DOHH2 (cell line): ENCODE measurements around the gene LRRC10.

Source experiments
- H3F3A ChIP-seq: fragments of 200-600 bp; sonication (generic), shearing (Covaris generic); 2 replicates; pipeline ENCODE4 v1.6.0; 2016; ENCODE audit warnings: antibody characterized with exemption, mild to moderate bottlenecking; ENCODE audit not compliant: control insufficient read depth, insufficient read depth
- H3K27ac ChIP-seq: fragments of 200-600 bp; sonication (generic); 2 replicates; pipeline ENCODE4 v1.5.1; 2014; ENCODE audit warnings: low read depth, mild to moderate bottlenecking, low read length, moderate library complexity
- H3K27me3 ChIP-seq: fragments of 200-600 bp; sonication (generic); 2 replicates; pipeline ENCODE4 v1.6.1; 2014; ENCODE audit warnings: mild to moderate bottlenecking, low read length, mixed read lengths; ENCODE audit not compliant: control insufficient read depth
- H3K36me3 ChIP-seq: fragments of 200-600 bp; sonication (generic); 2 replicates; pipeline ENCODE4 v1.6.1; 2014; ENCODE audit warnings: mild to moderate bottlenecking, low read length, moderate library complexity, mixed read lengths; ENCODE audit not compliant: control insufficient read depth
- H3K4me1 ChIP-seq: fragments of 200-600 bp; sonication (generic); 2 replicates; pipeline ENCODE4 v1.6.1; 2014; ENCODE audit warnings: mild to moderate bottlenecking, low read length, mixed read lengths; ENCODE audit not compliant: control insufficient read depth
- H3K4me2 ChIP-seq: fragments of 200-600 bp; sonication (generic); 2 replicates; pipeline ENCODE4 v1.6.0; 2014; ENCODE audit warnings: mild to moderate bottlenecking, low read length, moderate library complexity
- H3K4me3 ChIP-seq: fragments of 200-600 bp; sonication (generic); 2 replicates; pipeline ENCODE4 v1.5.1; 2014; ENCODE audit warnings: mild to moderate bottlenecking, low read length, mixed read lengths
- H3K79me2 ChIP-seq: fragments of 200-600 bp; sonication (generic); 2 replicates; pipeline ENCODE4 v1.6.1; 2014; ENCODE audit warnings: mild to moderate bottlenecking, low read length, mixed read lengths; ENCODE audit not compliant: control insufficient read depth
- H3K9me2 ChIP-seq: fragments of 200-600 bp; sonication (generic); replicated peaks from 2 replicates; pipeline ENCODE4 v1.6.1; 2014; ENCODE audit warnings: mild to moderate bottlenecking, low read length, mixed read lengths; ENCODE audit not compliant: control insufficient read depth
- H3K9me3 ChIP-seq: fragments of 200-600 bp; sonication (generic); 2 replicates; pipeline ENCODE4 v1.6.1; 2014; ENCODE audit warnings: antibody characterized with exemption, low read length, mixed read lengths; ENCODE audit not compliant: control insufficient read depth, insufficient read depth
- H4K20me1 ChIP-seq: fragments of 200-600 bp; sonication (generic); 2 replicates; pipeline ENCODE4 v1.6.0; 2014; ENCODE audit warnings: low read depth, mild to moderate bottlenecking, antibody characterized with exemption, low read length, moderate library complexity; ENCODE audit not compliant: control insufficient read depth, insufficient read depth
- EZH2phosphoT487 ChIP-seq: fragments of 200-600 bp; sonication (generic); IDR thresholded peaks from 2 replicates; pipeline ENCODE4 v1.6.1; 2017; ENCODE audit warnings: borderline replicate concordance, mild to moderate bottlenecking, antibody characterized with exemption, low read length, moderate library complexity, mixed read lengths
- TF ChIP-seq, protein P1 (sequence below): fragments of 200-600 bp; sonication (generic); IDR thresholded peaks from one replicate; pipeline ENCODE4 v1.5.1; 2014; ENCODE audit warnings: antibody characterized with exemption, mild to moderate bottlenecking, low read depth, low read length; ENCODE audit not compliant: poor library complexity, severe bottlenecking

LRRC10 gene

DNA sequence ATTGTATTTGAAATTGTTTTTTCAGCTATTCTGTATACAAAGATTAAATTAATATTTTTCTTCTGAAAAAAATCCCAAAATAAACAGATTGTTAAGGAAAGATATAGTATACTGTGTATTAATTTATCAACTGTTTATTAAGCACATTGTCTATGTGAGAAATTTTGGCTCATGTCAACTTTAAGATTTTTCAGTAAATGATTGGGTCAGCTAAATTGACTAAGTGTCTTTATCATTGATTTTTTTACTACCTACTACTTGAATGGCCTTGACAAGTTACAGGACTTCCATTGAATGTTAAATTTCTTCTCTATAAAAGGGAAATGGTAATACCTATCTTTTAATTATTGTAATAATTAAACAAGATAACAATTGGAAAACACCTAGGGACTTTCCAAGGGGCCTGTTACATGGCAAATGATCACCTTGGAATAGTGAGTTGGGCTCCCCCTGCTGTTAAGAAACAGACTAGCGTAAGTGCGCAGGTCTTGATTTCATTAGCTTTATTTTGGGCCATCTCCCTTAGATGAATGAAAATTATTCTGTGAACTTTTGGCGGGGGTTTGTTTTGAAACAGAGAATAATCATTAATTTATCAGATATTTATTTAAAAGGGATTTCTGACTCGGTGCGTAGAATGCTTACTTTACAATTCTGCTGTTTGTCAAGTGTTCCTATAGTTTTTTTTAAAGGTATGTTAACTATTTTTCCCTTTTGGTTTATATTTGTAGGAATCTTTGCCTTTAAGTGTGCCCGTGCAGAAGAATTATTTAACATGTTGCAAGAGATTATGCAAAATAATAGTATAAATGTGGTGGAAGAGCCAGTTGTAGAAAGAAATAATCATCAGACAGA, 39.9 kb downstream of the LRRC10 start:
- H3K9me2 ChIP-seq = no peaks in the 10 kb centered on the region
- H3K4me1 ChIP-seq = no peaks in the 10 kb centered on the region
- no peak overlapping the region for H3K4me2 ChIP-seq
- H3K4me3 ChIP-seq = no peak overlapping the region
- H3F3A ChIP-seq = peaks cover 3% of the 10 kb centered on the region; the same call in 1 of the 2 replicates
- H4K20me1 ChIP-seq = no peaks in the 10 kb centered on the region
- peaks cover 38% of the 10 kb centered on the region for H3K36me3 ChIP-seq
- no peaks in the 10 kb centered on the region for H3K27me3 ChIP-seq
- no peak overlapping the region for H3K27ac ChIP-seq
- no peaks in the 10 kb centered on the region for H3K9me3 ChIP-seq
- H3K79me2 ChIP-seq = no peaks in the 10 kb centered on the region
- TF ChIP-seq, protein P1, sequence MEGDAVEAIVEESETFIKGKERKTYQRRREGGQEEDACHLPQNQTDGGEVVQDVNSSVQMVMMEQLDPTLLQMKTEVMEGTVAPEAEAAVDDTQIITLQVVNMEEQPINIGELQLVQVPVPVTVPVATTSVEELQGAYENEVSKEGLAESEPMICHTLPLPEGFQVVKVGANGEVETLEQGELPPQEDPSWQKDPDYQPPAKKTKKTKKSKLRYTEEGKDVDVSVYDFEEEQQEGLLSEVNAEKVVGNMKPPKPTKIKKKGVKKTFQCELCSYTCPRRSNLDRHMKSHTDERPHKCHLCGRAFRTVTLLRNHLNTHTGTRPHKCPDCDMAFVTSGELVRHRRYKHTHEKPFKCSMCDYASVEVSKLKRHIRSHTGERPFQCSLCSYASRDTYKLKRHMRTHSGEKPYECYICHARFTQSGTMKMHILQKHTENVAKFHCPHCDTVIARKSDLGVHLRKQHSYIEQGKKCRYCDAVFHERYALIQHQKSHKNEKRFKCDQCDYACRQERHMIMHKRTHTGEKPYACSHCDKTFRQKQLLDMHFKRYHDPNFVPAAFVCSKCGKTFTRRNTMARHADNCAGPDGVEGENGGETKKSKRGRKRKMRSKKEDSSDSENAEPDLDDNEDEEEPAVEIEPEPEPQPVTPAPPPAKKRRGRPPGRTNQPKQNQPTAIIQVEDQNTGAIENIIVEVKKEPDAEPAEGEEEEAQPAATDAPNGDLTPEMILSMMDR = peak; percentile 65
- no peak for TF ChIP-seq EZH2phosphoT487

DNA sequence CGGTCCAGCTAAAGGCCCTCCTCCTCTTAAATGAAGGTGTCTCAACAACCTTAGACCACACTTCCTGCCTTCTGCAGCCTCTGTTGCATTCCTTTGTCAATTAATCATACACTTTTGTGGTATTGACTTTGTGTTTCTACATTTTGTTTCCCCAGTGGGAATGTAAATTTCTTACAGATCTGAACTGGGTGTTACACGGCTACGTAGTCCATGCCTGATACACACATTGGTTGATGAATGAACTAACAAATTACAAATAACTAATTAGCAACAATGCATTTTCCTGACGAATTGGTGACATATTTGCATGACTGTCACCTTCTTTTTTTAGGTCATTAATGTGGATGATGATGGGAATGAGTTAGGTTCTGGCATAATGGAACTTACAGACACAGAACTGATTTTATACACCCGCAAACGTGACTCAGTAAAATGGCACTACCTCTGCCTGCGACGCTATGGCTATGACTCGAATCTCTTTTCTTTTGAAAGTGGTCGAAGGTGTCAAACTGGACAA, 40.6 kb downstream of the LRRC10 start:
- TF ChIP-seq EZH2phosphoT487 = no peak
- TF ChIP-seq, protein P1 = no peak
- Histone ChIP-seq H4K20me1 (no peaks in the 10 kb centered on the region), H3K9me3 (no peaks in the 10 kb centered on the region), H3K4me1 (no peaks in the 10 kb centered on the region), H3K79me2 (no peaks in the 10 kb centered on the region), H3K9me2 (no peaks in the 10 kb centered on the region), H3K27me3 (no peaks in the 10 kb centered on the region), H3K36me3 (peaks cover 33% of the 10 kb centered on the region), H3K4me3 (no peak overlapping the region), H3K4me2 (no peak overlapping the region), H3K27ac (no peak overlapping the region), H3F3A (peaks cover 3% of the 10 kb centered on the region; the same call in 1 of the 2 replicates)

DNA sequence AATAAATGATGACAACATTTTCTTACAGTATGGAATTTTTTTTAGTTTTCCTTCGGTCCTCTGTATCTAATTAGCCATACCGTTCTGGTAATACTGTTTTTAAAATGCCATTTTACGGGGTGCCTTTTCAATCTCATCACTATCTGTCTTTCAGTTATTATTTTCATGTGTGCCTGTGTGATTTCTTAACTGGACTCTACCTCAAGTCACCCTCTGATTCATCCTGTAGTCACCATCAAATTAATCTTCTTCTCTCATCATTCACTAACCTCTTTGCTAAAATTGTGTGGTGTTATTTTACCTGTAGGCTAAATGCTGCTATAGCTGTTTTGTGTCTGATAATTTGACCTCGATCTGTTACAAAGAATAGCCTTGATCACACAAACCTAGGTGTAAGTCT, 41.5 kb downstream of the LRRC10 start:
- H3K4me2 ChIP-seq = no peak overlapping the region
- H3K9me2 ChIP-seq = no peaks in the 10 kb centered on the region
- H3F3A ChIP-seq = peaks cover 3% of the 10 kb centered on the region; the same call in 1 of the 2 replicates
- no peaks in the 10 kb centered on the region for H3K79me2 ChIP-seq
- peaks cover 31% of the 10 kb centered on the region for H3K36me3 ChIP-seq
- H3K9me3 ChIP-seq = no peaks in the 10 kb centered on the region
- no peaks in the 10 kb centered on the region for H3K4me1 ChIP-seq
- H3K4me3 ChIP-seq = no peak overlapping the region
- H3K27me3 ChIP-seq = no peaks in the 10 kb centered on the region
- no peak for TF ChIP-seq EZH2phosphoT487
- TF ChIP-seq, protein P1 = no peak
- H4K20me1 ChIP-seq = no peaks in the 10 kb centered on the region
- no peak overlapping the region for H3K27ac ChIP-seq
